ENCODE results near the gene HLCS. TPM values are rescaled to one million over a fixed set of nuclear protein-coding genes. Genes with fewer than 3 reads are reported as not detected.

HLCS gene
- total RNA-seq, 3 donors from 2014 or later (not counting 1 experiment from before 2014, with no cell fraction given), result 28.4 to 36.0 (median 33.0) TPM

- Mint-ChIP-seq H3K4me3 (no peak overlapping the region), H3K36me3 (no peaks in the 10 kb centered on the region), H3K9me3 (no peaks in the 10 kb centered on the region), H3K27me3 (ENCODE audit: low read depth in 2 of 2) (no peaks in the 10 kb centered on the region), H3K27ac (no peak overlapping the region), H3K4me1 (peaks cover 10 to 11% of the 10 kb centered on the region in 2 donors)
- 98% methylated on average over 4 of the region's 5 CpGs for WGBS (ENCODE audit: insufficient coverage)
- Histone ChIP-seq H3K36me3 (ENCODE audit: control insufficient read depth, insufficient read depth, low read length) (no peaks in the 10 kb centered on the region), H3K27me3 (ENCODE audit: control insufficient read depth, insufficient read depth, low read length) (no peaks in the 10 kb centered on the region), H3K9me3 (ENCODE audit: control insufficient read depth, insufficient read depth, low read length) (no peaks in the 10 kb centered on the region), H3K27ac (ENCODE audit: low read length) (no peak overlapping the region), H3K4me1 (ENCODE audit: control insufficient read depth, insufficient read depth, low read length) (no peaks in the 10 kb centered on the region), H3K4me3 (ENCODE audit: low read length) (no peak overlapping the region)
- ATAC-seq (no peak), DNase-seq (no peak)
- TF ChIP-seq CTCF (IDR thresholded peaks at IDR 0.05), result no peak
- intact Hi-C loops (cut with micrococcal nuclease), result no loop called here
Measured at GRCh38 chr21:36847189-36847588, 119.3 kb downstream of the HLCS start.

GRCh38 chr21:36846631-36847030 is 119.8 kb downstream of the HLCS start:
- no peak overlapping the region for H3K4me3 Mint-ChIP-seq
- DNase-seq, result no peak
- intact Hi-C loops (cut with micrococcal nuclease), result no loop called here
- peaks cover 10 to 11% of the 10 kb centered on the region in 2 donors for H3K4me1 Mint-ChIP-seq
- Histone ChIP-seq H3K4me1 (ENCODE audit: control insufficient read depth, insufficient read depth, low read length) (no peaks in the 10 kb centered on the region), H3K27me3 (ENCODE audit: control insufficient read depth, insufficient read depth, low read length) (no peaks in the 10 kb centered on the region), H3K4me3 (ENCODE audit: low read length) (no peak overlapping the region), H3K27ac (ENCODE audit: low read length) (no peak overlapping the region), H3K9me3 (ENCODE audit: control insufficient read depth, insufficient read depth, low read length) (no peaks in the 10 kb centered on the region), H3K36me3 (ENCODE audit: control insufficient read depth, insufficient read depth, low read length) (no peaks in the 10 kb centered on the region)
- no peaks in the 10 kb centered on the region for H3K27me3 Mint-ChIP-seq (ENCODE audit: low read depth in 2 of 2)
- no peak for ATAC-seq
- no peaks in the 10 kb centered on the region for H3K9me3 Mint-ChIP-seq
- WGBS (ENCODE audit: insufficient coverage), result 95% methylated on average over 4 of the region's 4 CpGs
- no peak overlapping the region for H3K27ac Mint-ChIP-seq
- H3K36me3 Mint-ChIP-seq, result no peaks in the 10 kb centered on the region
- TF ChIP-seq CTCF (IDR thresholded peaks at IDR 0.05), result no peak

GRCh38 chr21:36845790-36846189 is 120.7 kb downstream of the HLCS start:
- Mint-ChIP-seq H3K36me3 (no peaks in the 10 kb centered on the region), H3K9me3 (no peaks in the 10 kb centered on the region), H3K27me3 (ENCODE audit: low read depth in 2 of 2) (no peaks in the 10 kb centered on the region), H3K4me1 (peaks cover 10 to 11% of the 10 kb centered on the region in 2 donors), H3K4me3 (no peak overlapping the region), H3K27ac (no peak overlapping the region)
- H3K9me3 ChIP-seq (ENCODE audit: control insufficient read depth, insufficient read depth, low read length), result no peaks in the 10 kb centered on the region
- H3K27ac ChIP-seq (ENCODE audit: low read length), result no peak overlapping the region
- no peaks in the 10 kb centered on the region for H3K27me3 ChIP-seq (ENCODE audit: control insufficient read depth, insufficient read depth, low read length)
- intact Hi-C loops (cut with micrococcal nuclease), result no loop called here
- H3K4me3 ChIP-seq (ENCODE audit: low read length), result no peak overlapping the region
- H3K36me3 ChIP-seq (ENCODE audit: control insufficient read depth, insufficient read depth, low read length), result no peaks in the 10 kb centered on the region
- H3K4me1 ChIP-seq (ENCODE audit: control insufficient read depth, insufficient read depth, low read length), result no peaks in the 10 kb centered on the region
- 100% methylated on average over 1 of the region's 2 CpGs for WGBS (ENCODE audit: insufficient coverage)
- TF ChIP-seq CTCF (IDR thresholded peaks at IDR 0.05), result no peak
- ATAC-seq, result no peak
- no peak for DNase-seq

GRCh38 chr21:36845070-36845469 is 121.4 kb downstream of the HLCS start:
- no peak overlapping the region for H3K27ac Mint-ChIP-seq
- Histone ChIP-seq H3K9me3 (ENCODE audit: control insufficient read depth, insufficient read depth, low read length) (no peaks in the 10 kb centered on the region), H3K4me1 (ENCODE audit: control insufficient read depth, insufficient read depth, low read length) (no peaks in the 10 kb centered on the region), H3K4me3 (ENCODE audit: low read length) (no peak overlapping the region), H3K36me3 (ENCODE audit: control insufficient read depth, insufficient read depth, low read length) (no peaks in the 10 kb centered on the region), H3K27ac (ENCODE audit: low read length) (no peak overlapping the region), H3K27me3 (ENCODE audit: control insufficient read depth, insufficient read depth, low read length) (no peaks in the 10 kb centered on the region)
- H3K36me3 Mint-ChIP-seq, result no peaks in the 10 kb centered on the region
- no peak for TF ChIP-seq CTCF (IDR thresholded peaks at IDR 0.05)
- H3K9me3 Mint-ChIP-seq, result no peaks in the 10 kb centered on the region
- intact Hi-C loops (cut with micrococcal nuclease), result no loop called here
- 96% methylated on average over 10 of the region's 10 CpGs for WGBS (ENCODE audit: insufficient coverage)
- no peak for ATAC-seq
- no peak overlapping the region for H3K4me3 Mint-ChIP-seq
- DNase-seq, result no peak
- H3K4me1 Mint-ChIP-seq, result peaks cover 10 to 11% of the 10 kb centered on the region in 2 donors
- no peaks in the 10 kb centered on the region for H3K27me3 Mint-ChIP-seq (ENCODE audit: low read depth in 2 of 2)
